Liver (tissue), 3 donors: ENCODE results near the gene AFF2.

Experiments used
- JUND ChIP-seq, 2 donors: IDR thresholded peaks; 2 replicates each; pipeline ENCODE4 v1.6.1; 2016; ENCODE audit warnings: antibody characterized with exemption in 2 of 2
- TF ChIP-seq, protein P1 (sequence below): IDR thresholded peaks from 2 replicates; pipeline ENCODE4 v1.6.1; 2016; ENCODE audit warnings: antibody characterized with exemption, mild to moderate bottlenecking
- TF ChIP-seq, protein P2 (sequence below): fragments of 150-350 bp; IDR thresholded peaks from 2 replicates; pipeline ENCODE4 v1.5.1; 2017; ENCODE audit warnings: improper control_type of control experiment, low read depth, low read length; ENCODE audit not compliant: missing input control
- donor health status: healthy.
- donor health status: healthy.

DNA sequence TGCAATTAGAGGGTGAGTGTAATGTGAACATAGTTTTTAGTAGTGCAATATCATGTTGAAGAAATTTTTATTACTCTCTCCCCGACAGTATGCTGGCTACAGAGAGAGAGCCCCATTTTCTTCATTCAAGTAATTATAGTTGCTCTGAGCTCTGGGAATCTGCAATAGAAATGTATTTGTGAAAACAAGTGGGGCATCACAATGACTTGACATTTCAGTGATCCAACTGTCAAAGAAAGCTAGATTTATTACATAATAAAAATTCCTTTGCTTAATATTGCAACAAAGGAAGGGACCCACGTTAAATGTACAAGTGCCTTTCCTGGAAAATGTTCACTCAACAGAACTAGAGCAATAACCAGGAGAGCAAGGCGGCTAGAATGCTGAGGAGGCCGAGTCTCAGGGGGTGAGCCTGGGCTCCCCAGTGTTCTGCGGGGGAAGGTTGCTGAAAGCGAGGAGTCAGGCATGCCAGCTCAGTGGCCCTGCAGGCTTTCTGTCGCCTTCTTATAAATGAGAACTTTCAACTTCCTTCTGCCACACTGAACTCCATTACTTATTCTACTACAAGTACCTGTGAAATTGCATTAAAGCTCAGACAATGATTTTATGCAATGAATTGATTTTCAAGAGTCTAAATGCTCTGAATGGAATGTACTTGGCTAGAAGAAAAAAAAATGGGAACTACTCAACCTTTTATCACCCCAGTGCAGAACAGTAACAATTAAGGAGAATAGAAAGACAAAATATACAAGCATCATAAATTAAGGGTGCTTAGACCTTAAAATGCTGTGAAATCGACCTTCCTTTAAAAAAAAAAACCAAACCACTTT lies 476.4 kb downstream of the AFF2 start:
- TF ChIP-seq, protein P1, sequence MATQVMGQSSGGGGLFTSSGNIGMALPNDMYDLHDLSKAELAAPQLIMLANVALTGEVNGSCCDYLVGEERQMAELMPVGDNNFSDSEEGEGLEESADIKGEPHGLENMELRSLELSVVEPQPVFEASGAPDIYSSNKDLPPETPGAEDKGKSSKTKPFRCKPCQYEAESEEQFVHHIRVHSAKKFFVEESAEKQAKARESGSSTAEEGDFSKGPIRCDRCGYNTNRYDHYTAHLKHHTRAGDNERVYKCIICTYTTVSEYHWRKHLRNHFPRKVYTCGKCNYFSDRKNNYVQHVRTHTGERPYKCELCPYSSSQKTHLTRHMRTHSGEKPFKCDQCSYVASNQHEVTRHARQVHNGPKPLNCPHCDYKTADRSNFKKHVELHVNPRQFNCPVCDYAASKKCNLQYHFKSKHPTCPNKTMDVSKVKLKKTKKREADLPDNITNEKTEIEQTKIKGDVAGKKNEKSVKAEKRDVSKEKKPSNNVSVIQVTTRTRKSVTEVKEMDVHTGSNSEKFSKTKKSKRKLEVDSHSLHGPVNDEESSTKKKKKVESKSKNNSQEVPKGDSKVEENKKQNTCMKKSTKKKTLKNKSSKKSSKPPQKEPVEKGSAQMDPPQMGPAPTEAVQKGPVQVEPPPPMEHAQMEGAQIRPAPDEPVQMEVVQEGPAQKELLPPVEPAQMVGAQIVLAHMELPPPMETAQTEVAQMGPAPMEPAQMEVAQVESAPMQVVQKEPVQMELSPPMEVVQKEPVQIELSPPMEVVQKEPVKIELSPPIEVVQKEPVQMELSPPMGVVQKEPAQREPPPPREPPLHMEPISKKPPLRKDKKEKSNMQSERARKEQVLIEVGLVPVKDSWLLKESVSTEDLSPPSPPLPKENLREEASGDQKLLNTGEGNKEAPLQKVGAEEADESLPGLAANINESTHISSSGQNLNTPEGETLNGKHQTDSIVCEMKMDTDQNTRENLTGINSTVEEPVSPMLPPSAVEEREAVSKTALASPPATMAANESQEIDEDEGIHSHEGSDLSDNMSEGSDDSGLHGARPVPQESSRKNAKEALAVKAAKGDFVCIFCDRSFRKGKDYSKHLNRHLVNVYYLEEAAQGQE, result no peak
- TF ChIP-seq, protein P2, sequence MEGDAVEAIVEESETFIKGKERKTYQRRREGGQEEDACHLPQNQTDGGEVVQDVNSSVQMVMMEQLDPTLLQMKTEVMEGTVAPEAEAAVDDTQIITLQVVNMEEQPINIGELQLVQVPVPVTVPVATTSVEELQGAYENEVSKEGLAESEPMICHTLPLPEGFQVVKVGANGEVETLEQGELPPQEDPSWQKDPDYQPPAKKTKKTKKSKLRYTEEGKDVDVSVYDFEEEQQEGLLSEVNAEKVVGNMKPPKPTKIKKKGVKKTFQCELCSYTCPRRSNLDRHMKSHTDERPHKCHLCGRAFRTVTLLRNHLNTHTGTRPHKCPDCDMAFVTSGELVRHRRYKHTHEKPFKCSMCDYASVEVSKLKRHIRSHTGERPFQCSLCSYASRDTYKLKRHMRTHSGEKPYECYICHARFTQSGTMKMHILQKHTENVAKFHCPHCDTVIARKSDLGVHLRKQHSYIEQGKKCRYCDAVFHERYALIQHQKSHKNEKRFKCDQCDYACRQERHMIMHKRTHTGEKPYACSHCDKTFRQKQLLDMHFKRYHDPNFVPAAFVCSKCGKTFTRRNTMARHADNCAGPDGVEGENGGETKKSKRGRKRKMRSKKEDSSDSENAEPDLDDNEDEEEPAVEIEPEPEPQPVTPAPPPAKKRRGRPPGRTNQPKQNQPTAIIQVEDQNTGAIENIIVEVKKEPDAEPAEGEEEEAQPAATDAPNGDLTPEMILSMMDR, result no peak
- no peak for TF ChIP-seq JUND (IDR thresholded peaks at IDR 0.05)
